ENCODE measurements around the gene COX6B2. TPM values are rescaled to one million over a fixed set of nuclear protein-coding genes. Genes with fewer than 3 reads are reported as not detected.

COX6B2 gene
- total RNA-seq, 2 experiments from 2014 or later = not detected

GRCh38 chr19:55340784-55341147 is 13.8 kb downstream of the COX6B2 start:
- no peaks in the 10 kb centered on the region for H3K36me3 ChIP-seq (ENCODE audit: insufficient read depth, low read length)
- no peak overlapping the region for H2AFZ ChIP-seq (ENCODE audit: low read length)
- H3K79me2 ChIP-seq (ENCODE audit: insufficient read depth, low read depth, low read length) = no peaks in the 10 kb centered on the region
- no peak overlapping the region for H3K27ac ChIP-seq (ENCODE audit: low read depth, low read length, poor library complexity, severe bottlenecking)
- H3K4me1 ChIP-seq (ENCODE audit: insufficient read depth, low read length, poor library complexity, severe bottlenecking) = peaks cover 28% of the 10 kb centered on the region
- no TSS peak for BruUV-seq (replicated peaks)
- H3K9me2 ChIP-seq (ENCODE audit: insufficient read depth, low read length) = no peaks in the 10 kb centered on the region
- CTCF ChIA-PET (ENCODE audit: unreplicated experiment) = no interaction called here
- H3K4me3 ChIP-seq (ENCODE audit: low read depth, low read length, poor library complexity, severe bottlenecking) = peak overlapping the region; percentile 89
- no peaks in the 10 kb centered on the region for H4K20me1 ChIP-seq (ENCODE audit: insufficient read depth, low read length)
- H3K4me2 ChIP-seq (ENCODE audit: low read length) = peak overlapping the region; percentile 99
- intact Hi-C loops (cut with micrococcal nuclease; ENCODE audit: unreplicated experiment) = loop anchor here (1.0 kb wide), 1 partner anchor 81 kb away; the partner anchor contains the start of gene PPP6R1
- POLR2A ChIA-PET = interaction anchor here (0.6 kb wide), 1 partner anchor 13 kb away, joined by 5 read pairs; no protein-coding TSS in a partner anchor
- TF ChIP-seq CTCF (conservative IDR thresholded peaks at IDR 0.05; ENCODE audit: low read length) = peak; percentile 67
- TF ChIP-seq EZH2phosphoT487 (IDR thresholded peaks at IDR 0.05; ENCODE audit: borderline replicate concordance, low read depth, low read length) = no peak
- H3K9me3 ChIP-seq (ENCODE audit: low read length) = no peaks in the 10 kb centered on the region
- no peak for DNase-seq (ENCODE audit: low spot score)

DNA sequence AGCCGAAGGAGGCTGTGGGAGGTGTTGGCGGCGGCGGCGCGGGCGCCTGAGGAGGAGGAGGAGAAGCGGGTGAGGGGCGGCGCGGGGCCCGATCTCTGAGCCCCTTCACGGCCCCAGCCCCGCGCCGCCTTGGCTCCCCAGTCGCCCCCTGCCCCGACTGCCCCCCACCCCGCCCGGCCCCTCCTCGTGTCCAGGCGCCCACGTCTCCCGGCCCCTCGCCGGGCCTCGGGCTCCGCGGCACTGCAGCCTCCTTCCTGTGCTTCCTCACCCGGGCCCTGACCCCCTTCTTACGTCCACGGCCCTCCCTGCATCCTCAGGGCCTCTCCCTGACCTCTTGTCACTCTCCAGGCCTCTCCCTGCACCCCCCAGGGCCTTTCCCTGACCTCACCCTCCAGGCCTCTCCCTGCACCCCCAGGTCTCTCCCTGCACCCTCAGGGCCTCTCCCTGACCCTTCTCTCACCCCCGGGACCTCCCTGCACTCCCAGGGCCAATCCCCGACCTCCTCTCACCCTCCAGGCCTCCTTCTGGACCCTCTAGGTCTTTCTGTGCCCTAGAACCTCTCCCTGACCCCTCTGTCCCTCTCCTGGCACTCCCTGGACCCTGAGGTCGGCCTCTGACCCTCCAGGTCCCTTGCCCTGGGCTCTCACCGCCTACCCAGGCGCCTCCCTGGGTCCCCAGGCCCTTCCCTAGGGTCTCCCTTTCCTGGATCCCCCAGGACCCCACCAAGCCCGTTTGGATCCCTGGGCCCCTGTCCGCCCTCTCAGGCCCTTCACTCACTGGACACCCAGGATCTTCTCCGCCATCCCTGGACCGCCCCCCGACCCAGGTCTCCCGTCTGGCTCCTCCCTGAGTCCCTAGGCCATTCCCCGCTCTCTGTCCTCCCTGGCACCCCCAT is 14.4 kb downstream of the COX6B2 start:
- POLR2A ChIA-PET = interaction anchor here (0.5 to 1.5 kb wide), 8 partner anchors 13 to 294 kb away, joined by 3 to 7 read pairs (median 3); partner anchors contain the start of gene TMEM238
- CTCF ChIA-PET (ENCODE audit: unreplicated experiment) = interaction anchor here (0.5 to 1.0 kb wide), 3 partner anchors 9 to 781 kb away, joined by 5 to 7 read pairs (median 6); partner anchors contain the start of gene ZNF787
- BruUV-seq (replicated peaks) = no TSS peak
- no peak for DNase-seq (ENCODE audit: low spot score)
- no peaks in the 10 kb centered on the region for H3K9me3 ChIP-seq (ENCODE audit: low read length)
- H3K79me2 ChIP-seq (ENCODE audit: insufficient read depth, low read depth, low read length) = no peaks in the 10 kb centered on the region
- no peak overlapping the region for H2AFZ ChIP-seq (ENCODE audit: low read length)
- intact Hi-C loops (cut with micrococcal nuclease; ENCODE audit: unreplicated experiment) = loop anchor here (2.0 to 5.0 kb wide), 2 partner anchors 29 to 38 kb away; no protein-coding TSS in a partner anchor
- no peak for TF ChIP-seq CTCF (conservative IDR thresholded peaks at IDR 0.05; ENCODE audit: low read length)
- no peak for TF ChIP-seq EZH2phosphoT487 (IDR thresholded peaks at IDR 0.05; ENCODE audit: borderline replicate concordance, low read depth, low read length)
- peak overlapping the region; percentile 89 for H3K4me3 ChIP-seq (ENCODE audit: low read depth, low read length, poor library complexity, severe bottlenecking)
- peak overlapping the region; percentile 99 for H3K4me2 ChIP-seq (ENCODE audit: low read length)
- H3K4me1 ChIP-seq (ENCODE audit: insufficient read depth, low read length, poor library complexity, severe bottlenecking) = peaks cover 28% of the 10 kb centered on the region
- H3K27ac ChIP-seq (ENCODE audit: low read depth, low read length, poor library complexity, severe bottlenecking) = peak overlapping the region; percentile 53
- H3K36me3 ChIP-seq (ENCODE audit: insufficient read depth, low read length) = no peaks in the 10 kb centered on the region
- no peaks in the 10 kb centered on the region for H3K9me2 ChIP-seq (ENCODE audit: insufficient read depth, low read length)
- H4K20me1 ChIP-seq (ENCODE audit: insufficient read depth, low read length) = no peaks in the 10 kb centered on the region

Measured in OCI-LY7 (cell line).